Lower leg skin (tissue), 4 donors: ENCODE measurements around the gene LIN54. TPM values are rescaled to one million over a fixed set of nuclear protein-coding genes. Genes with fewer than 3 reads are reported as not detected.
"Not testable (repeated sequence)": the region's sequence is repeated elsewhere in the genome, so short reads cannot be mapped to it uniquely, and the experiment has no call there.

Experiments
- DNase-seq, 2 donors: peaks; one replicate each; pipeline ENCODE4 v3.0.0-alpha.2; 2019; ENCODE audit warnings: low spot score in 2 of 2
- H3K4me3 ChIP-seq: fragments of 200-600 bp; sonication (generic); 2 replicates; pipeline ENCODE4 v1.5.1; 2017; ENCODE audit warnings: mild to moderate bottlenecking, low read depth; ENCODE audit not compliant: poor library complexity, severe bottlenecking
- CTCF ChIP-seq, 3 donors: fragments of 450-650 bp; IDR thresholded peaks; one replicate each; pipeline ENCODE4 v1.5.1; 2016; ENCODE audit warnings: antibody characterized with exemption in 3 of 3, mild to moderate bottlenecking in 3 of 3, moderate library complexity in 2 of 3
- POLR2A ChIP-seq, 2 donors: fragments of 450-650 bp; IDR thresholded peaks; one replicate each; pipeline ENCODE4 v1.6.1; 2016 to 2017; ENCODE audit warnings: antibody characterized with exemption in 2 of 2, mild to moderate bottlenecking in 1 of 2, moderate library complexity in 1 of 2
- WGBS, 2 donors: methylation state at CpG; one replicate each; pipeline ENCODE4 v1.1.5; 2018; 5-methylcytosine and 5-hydroxymethylcytosine counted together
- intact Hi-C: fragments of 100-400 bp; cut with DNase I; formaldehyde crosslinking; loops from one replicate; pipeline ENCODE4 v1.15.0; 2023; ENCODE audit warnings: low total_unique reads
- total RNA-seq, 4 donors: library from RNA; depleted of rRNA; stranded (reverse); fragments of >200 nt; gene quantifications; one replicate each; pipeline ENCODE4 v1.1.0, GENCODE V29; 2016

LIN54 gene
- total RNA-seq, 4 donors from 2014 or later: 16.9 to 25.3 (median 17.8) TPM

- no peak overlapping the region for H3K4me3 ChIP-seq
- intact Hi-C loops: no loop called here
- no peak for DNase-seq
- TF ChIP-seq CTCF (IDR thresholded peaks at IDR 0.05) (no peak), POLR2A (IDR thresholded peaks at IDR 0.05) (no peak)
Observed at GRCh38 chr4:83025563-83025962, 14.9 kb upstream of the LIN54 start.

- no peak for DNase-seq
- no peak overlapping the region for H3K4me3 ChIP-seq
- no peak for TF ChIP-seq CTCF (IDR thresholded peaks at IDR 0.05)
- TF ChIP-seq POLR2A (IDR thresholded peaks at IDR 0.05): no peak
- 86 to 90% methylated on average over 2 of the region's 2 CpGs for WGBS, 2 donors
- intact Hi-C loops: no loop called here
Observed at GRCh38 chr4:83024233-83024632, 13.6 kb upstream of the LIN54 start.

- DNase-seq, H3K4me3 ChIP-seq, intact Hi-C loops: not testable (repeated sequence)
- 93% methylated on average over 1 of the region's 1 CpG for WGBS, 2 donors
Observed at GRCh38 chr4:83023599-83023998, 13.0 kb upstream of the LIN54 start.

- no peak for TF ChIP-seq CTCF (IDR thresholded peaks at IDR 0.05)
- no peak for TF ChIP-seq POLR2A (IDR thresholded peaks at IDR 0.05)
- WGBS, 2 donors: 72 to 82% methylated on average over 2 of the region's 2 CpGs
- H3K4me3 ChIP-seq: no peak overlapping the region
- DNase-seq: no peak
- intact Hi-C loops: no loop called here
Observed at GRCh38 chr4:83022724-83023450, 12.3 kb upstream of the LIN54 start.

GRCh38 chr4:83019794-83020494 is 9.3 kb upstream of the LIN54 start:
- TF ChIP-seq CTCF (IDR thresholded peaks at IDR 0.05): no peak
- TF ChIP-seq POLR2A (IDR thresholded peaks at IDR 0.05): no peak
- intact Hi-C loops: no loop called here
- 86 to 89% methylated on average over 3 of the region's 3 CpGs for WGBS, 2 donors
- H3K4me3 ChIP-seq: no peak overlapping the region
- no peak for DNase-seq

GRCh38 chr4:83013902-83014301 is 3.3 kb upstream of the LIN54 start:
- no peak for TF ChIP-seq CTCF (IDR thresholded peaks at IDR 0.05)
- intact Hi-C loops: no loop called here
- H3K4me3 ChIP-seq: no peak overlapping the region
- DNase-seq: no peak
